A549 (cell line): ENCODE data around the gene CENPM. TPM values are rescaled to one million over a fixed set of nuclear protein-coding genes. Genes with fewer than 3 reads are reported as not detected.

Experiments used
- ATAC-seq, 2 experiments: fragments of 200-7000 bp in 1 of 2; fragments of >200 bp in 1 of 2; cut with Nextera tagmentation in 1 of 2; cut with Tn5 transposase in 1 of 2; 3 replicates each; pipeline versions ENCODE4 v1.8.0 to v1.9.1; 2018 to 2020; ENCODE audit warnings: mild to moderate bottlenecking in 1 of 2, moderate library complexity in 1 of 2
- CTCF ChIA-PET: fragments of 300-600 bp; sonication (Branson Sonifier 250); formaldehyde crosslinking; extraction: SDS; loops from one replicate; lab custom pipeline; 2021; ENCODE audit warnings: antibody characterized with exemption, inconsistent platforms; lab: Yijun Ruan, JAX
- POLR2A ChIA-PET: fragments of 350-600 bp; formaldehyde crosslinking; extraction: SDS; loops from one replicate; lab custom pipeline; 2021; ENCODE audit warnings: antibody characterized with exemption, inconsistent platforms; lab: Yijun Ruan, JAX
- DNase-seq, 2 experiments: peaks; one replicate each; pipeline versions ENCODE4 v3.0.0 to v3.0.0-alpha.2; 2011 to 2016; ENCODE audit warnings: low read depth in 1 of 2, low spot score in 1 of 2
- FAIRE-seq: peaks from 2 replicates; lab custom pipeline; 2011; peaks lifted over from hg19 to GRCh38; lab: Jason Lieb, UNC
- H3K27ac ChIP-seq, 2 experiments: fragments of >200 bp; sonication (Bioruptor Twin); formaldehyde crosslinking; 3 replicates each; pipeline ENCODE4 v1.5.1; 2016 to 2017
- H3K4me1 ChIP-seq: fragments of >200 bp; sonication (Bioruptor Twin); formaldehyde crosslinking; 3 replicates; pipeline ENCODE4 v1.6.1; 2016
- H3K4me2 ChIP-seq: fragments of >200 bp; sonication (Bioruptor Twin); formaldehyde crosslinking; 3 replicates; pipeline ENCODE4 v1.6.1; 2016
- H3K4me3 ChIP-seq: fragments of >200 bp; sonication (Bioruptor Twin); formaldehyde crosslinking; 3 replicates; pipeline ENCODE4 v1.5.1; 2016
- H3K9me3 ChIP-seq: fragments of >200 bp; sonication (Bioruptor Twin); formaldehyde crosslinking; 3 replicates; pipeline ENCODE4 v1.6.1; 2016
- BHLHE40 ChIP-seq: IDR thresholded peaks from 2 replicates; pipeline ENCODE4 v1.6.1; 2012; ENCODE audit warnings: low read depth, low read length, inconsistent platforms
- CBX8 ChIP-seq: fragments of 200-600 bp; sonication (generic); IDR thresholded peaks from 2 replicates; pipeline ENCODE4 v1.6.1; 2016
- CHD2 ChIP-seq: fragments of 150-350 bp; IDR thresholded peaks from 2 replicates; pipeline ENCODE4 v1.6.1; 2014; ENCODE audit warnings: low read length; ENCODE audit not compliant: partially characterized antibody
- E2F6 ChIP-seq: IDR thresholded peaks from 2 replicates; pipeline ENCODE4 v1.6.1; 2012; ENCODE audit warnings: low read depth, borderline replicate concordance
- EHMT2 ChIP-seq: fragments of 200-600 bp; sonication (generic); IDR thresholded peaks from 2 replicates; pipeline ENCODE4 v1.6.1; 2016; ENCODE audit warnings: antibody characterized with exemption, low read depth, mild to moderate bottlenecking, moderate library complexity
- ELK1 ChIP-seq: fragments of 150-350 bp; IDR thresholded peaks from 2 replicates; pipeline ENCODE4 v1.6.1; 2014; ENCODE audit warnings: low read depth, mild to moderate bottlenecking, low read length
- EP300 ChIP-seq, 2 experiments: fragments of >200 bp; sonication (Bioruptor Twin); formaldehyde crosslinking; IDR thresholded peaks; 2 replicates in 1 of 2; 3 replicates in 1 of 2; pipeline ENCODE4 v1.6.1; 2016 to 2017
- ESRRA ChIP-seq: fragments of 150-350 bp; IDR thresholded peaks from 2 replicates; pipeline ENCODE4 v1.6.1; 2014; ENCODE audit warnings: mild to moderate bottlenecking, low read length, borderline replicate concordance
- FOSL2 ChIP-seq, 2 experiments: fragments of 450-650 bp in 1 of 2; fragments of >200 bp in 1 of 2; sonication (Bioruptor Twin) in 1 of 2; formaldehyde crosslinking; IDR thresholded peaks; 2 replicates each; pipeline versions ENCODE4 v1.5.0 to v1.6.1; 2016 to 2020; ENCODE audit warnings: mild to moderate bottlenecking in 1 of 2, moderate library complexity in 1 of 2
- HMGXB4 ChIP-seq: fragments of 250-450 bp; sonication (Bioruptor Pico); IDR thresholded peaks from 2 replicates; pipeline ENCODE4 v1.5.0; 2021; ENCODE audit warnings: mild to moderate bottlenecking, moderate library complexity, borderline replicate concordance
- HOXB13 ChIP-seq: fragments of 250-450 bp; sonication (Bioruptor Pico); IDR thresholded peaks from 2 replicates; pipeline ENCODE4 v1.5.0; 2020; ENCODE audit warnings: low read depth, mild to moderate bottlenecking, moderate library complexity
- JUNB ChIP-seq: fragments of >200 bp; sonication (Bioruptor Twin); formaldehyde crosslinking; IDR thresholded peaks from 2 replicates; pipeline ENCODE4 v1.6.1; 2016
- KDM5A ChIP-seq: fragments of 200-600 bp; sonication (generic); IDR thresholded peaks from 2 replicates; pipeline ENCODE4 v1.6.1; 2016; ENCODE audit warnings: antibody characterized with exemption, mild to moderate bottlenecking
- MAFK ChIP-seq: fragments of 450-650 bp; IDR thresholded peaks from 2 replicates; pipeline ENCODE4 v1.6.1; 2014; ENCODE audit not compliant: partially characterized antibody
- MYC ChIP-seq: IDR thresholded peaks from 2 replicates; pipeline ENCODE4 v1.6.1; 2012; ENCODE audit warnings: mild to moderate bottlenecking, inconsistent platforms, low read length, improper control_type of control experiment, borderline replicate concordance
- NFE2L2 ChIP-seq: fragments of 150-350 bp; conservative IDR thresholded peaks from 2 replicates; pipeline ENCODE4 v1.6.1; 2014; ENCODE audit warnings: low read length
- PHF8 ChIP-seq: fragments of 200-600 bp; sonication (generic); IDR thresholded peaks from 2 replicates; pipeline ENCODE4 v1.6.1; 2016; ENCODE audit warnings: low read depth, mild to moderate bottlenecking, antibody characterized with exemption, moderate library complexity, borderline replicate concordance
- POLR2A ChIP-seq: IDR thresholded peaks from 2 replicates; pipeline ENCODE4 v1.6.1; 2012; ENCODE audit warnings: mild to moderate bottlenecking, low read length
- RAD21 ChIP-seq, 2 experiments: fragments of >200 bp in 1 of 2; sonication (Bioruptor Twin) in 1 of 2; formaldehyde crosslinking in 1 of 2; IDR thresholded peaks in 1 of 2; conservative IDR thresholded peaks in 1 of 2; 2 replicates in 1 of 2; 3 replicates in 1 of 2; pipeline ENCODE4 v1.6.1; 2012 to 2018; ENCODE audit warnings: inconsistent platforms in 1 of 2
- RFX5 ChIP-seq: fragments of 450-650 bp; IDR thresholded peaks from 2 replicates; pipeline ENCODE4 v1.7.1; 2014; ENCODE audit warnings: antibody characterized with exemption, mild to moderate bottlenecking, moderate library complexity
- RNF2 ChIP-seq: fragments of 200-600 bp; sonication (generic); IDR thresholded peaks from 2 replicates; pipeline ENCODE4 v1.6.1; 2016; ENCODE audit warnings: low read depth, mild to moderate bottlenecking, antibody characterized with exemption, moderate library complexity, borderline replicate concordance
- SREBF2 ChIP-seq: fragments of 450-650 bp; IDR thresholded peaks from 2 replicates; pipeline ENCODE4 v1.6.1; 2014; ENCODE audit warnings: mild to moderate bottlenecking, moderate library complexity
- ZC3H11A ChIP-seq: fragments of 450-650 bp; IDR thresholded peaks from 2 replicates; pipeline ENCODE4 v1.6.1; 2014; ENCODE audit warnings: antibody characterized with exemption, mild to moderate bottlenecking
- ZSCAN20 ChIP-seq: fragments of 250-450 bp; sonication (Bioruptor Pico); IDR thresholded peaks from 2 replicates; pipeline ENCODE4 v1.8.0; 2022; ENCODE audit warnings: mild to moderate bottlenecking, moderate library complexity
- WGBS: methylation state at CpG from one replicate; pipeline ENCODE4 v1.1.6; 2017; ENCODE audit errors: missing lambda C conversion rate; 5-methylcytosine and 5-hydroxymethylcytosine counted together
- polyA plus RNA-seq, 4 experiments: library from polyadenylated mRNA; depleted of rRNA in 3 of 4; stranded (reverse); fragments of >200 nt; fragmentation: RNase III in 1 of 4; extraction: RNeasy Plus Mini Kit Qiagen cat#74134 plus additional on column Dnase treatment in 1 of 4; gene quantifications; 2 replicates in 3 of 4; 3 replicates in 1 of 4; pipeline ENCODE4 v1.2.3, GENCODE V29; 2011 to 2017

Gene CENPM
- polyA plus RNA-seq, 2 of the 4 experiments (the other 2 are of a cell fraction), result 22.3 to 40.1 TPM

GRCh38 chr22:41940832-41941765, 5.9 kb downstream of the CENPM start (continued):
- TF ChIP-seq RAD21 (conservative IDR thresholded peaks at IDR 0.05 in 1 of 2, IDR thresholded peaks at IDR 0.05 in 1 of 2) (peak; percentile 75 to 82), ESRRA (no peak), MYC (no peak), CHD2 (no peak)

GRCh38 chr22:41939981-41940831, 6.7 kb downstream of the CENPM start:
- FAIRE-seq, result no peak

GRCh38 chr22:41936894-41937169, 10.1 kb downstream of the CENPM start:
- H3K4me3 ChIP-seq, result no peak overlapping the region
- ChIA-PET POLR2A (no interaction called here), CTCF (interaction anchor here (2.4 to 6.2 kb wide), 2 partner anchors 10 to 238 kb away, joined by 10 to 81 read pairs; partner anchors contain the start of genes MEI1 and TNFRSF13C)
- ATAC-seq (no peak), FAIRE-seq (no peak), DNase-seq (no peak)
- no peak overlapping the region for H3K27ac ChIP-seq
- 96% methylated on average over 2 of the region's 2 CpGs for WGBS
- H3K9me3 ChIP-seq, result no peaks in the 10 kb centered on the region
- TF ChIP-seq NFE2L2, result no peak
- TF ChIP-seq MAFK, result no peak
- no peak for TF ChIP-seq RFX5
- no peak for TF ChIP-seq ELK1
- TF ChIP-seq RNF2, result no peak
- TF ChIP-seq JUNB, result no peak
- TF ChIP-seq KDM5A, result no peak
- TF ChIP-seq ZC3H11A, result no peak
- TF ChIP-seq EHMT2, result no peak
- TF ChIP-seq POLR2A, result no peak
- no peak for TF ChIP-seq HOXB13 (CRISPR knock-in tag)
- no peak for TF ChIP-seq ESRRA
- TF ChIP-seq FOSL2 (IDR thresholded peaks at IDR 0.05), result no peak
- no peak for TF ChIP-seq FOSL2 (CRISPR knock-in tag; IDR thresholded peaks at IDR 0.05)
- no peak for TF ChIP-seq SREBF2
- no peak for TF ChIP-seq E2F6
- no peak for TF ChIP-seq HMGXB4
- TF ChIP-seq EP300 (IDR thresholded peaks at IDR 0.05), result no peak
- TF ChIP-seq CBX8, result no peak
- TF ChIP-seq ZSCAN20, result no peak
- no peak for TF ChIP-seq BHLHE40
- H3K4me1 ChIP-seq, result peaks cover 8% of the 10 kb centered on the region; the same call in 1 of the 3 replicates
- no peak overlapping the region for H3K4me2 ChIP-seq

More at GRCh38 chr22:41939981-41940831, 6.7 kb downstream of the CENPM start:
- CTCF ChIA-PET, result interaction anchor here (0.8 to 6.2 kb wide), 31 partner anchors 12 to 351 kb away, joined by 3 to 81 read pairs (median 5); partner anchors contain the start of genes MEI1, PMM1, SMIM45 and TNFRSF13C
- no peak overlapping the region for H3K4me2 ChIP-seq
- ATAC-seq (peak; percentile 41 to 58; a peak in 4 of 6 replicates), DNase-seq (peak in 1 of 2 experiments; percentile 67)
- TF ChIP-seq CBX8 (no peak), ESRRA (no peak), PHF8 (no peak)
- WGBS, result 67% methylated on average over 13 of the region's 13 CpGs
- POLR2A ChIA-PET, result no interaction called here
- peaks cover 10% of the 10 kb centered on the region; the same call in 1 of the 3 replicates for H3K4me1 ChIP-seq
- H3K27ac ChIP-seq, result peak overlapping the region in 1 of 2 experiments; percentile 49; a peak in 2 of 6 replicates
- no peaks in the 10 kb centered on the region for H3K9me3 ChIP-seq
- no peak overlapping the region for H3K4me3 ChIP-seq
